Mesodermal cell (in vitro differentiated cells): ENCODE data around the gene ATP11B.
"Not testable (repeated sequence)": the region's sequence is repeated elsewhere in the genome, so short reads cannot be mapped to it uniquely, and the experiment has no call there.

Experiments
- H3K27ac ChIP-seq: 2 replicates; pipeline ENCODE4 v1.7.0; 2013; ENCODE audit warnings: mild to moderate bottlenecking, low read depth, low read length, moderate library complexity; ENCODE audit not compliant: severe bottlenecking
- H3K36me3 ChIP-seq: 2 replicates; pipeline ENCODE4 v1.7.1; 2013; ENCODE audit warnings: mild to moderate bottlenecking, low read length, moderate library complexity; ENCODE audit not compliant: control insufficient read depth, insufficient read depth
- H3K4me1 ChIP-seq: one replicate; pipeline ENCODE4 v1.7.1; 2013; ENCODE audit warnings: mild to moderate bottlenecking, low read length; ENCODE audit not compliant: insufficient read depth, control insufficient read depth, poor library complexity, severe bottlenecking
- H3K4me3 ChIP-seq: 2 replicates; pipeline ENCODE4 v1.7.0; 2013; ENCODE audit warnings: low read length, control low read depth, mild to moderate bottlenecking; ENCODE audit not compliant: insufficient read depth, poor library complexity, severe bottlenecking; ENCODE audit errors: extremely low read depth
- H3K9me3 ChIP-seq: 2 replicates; pipeline ENCODE4 v1.7.1; 2013; ENCODE audit warnings: mild to moderate bottlenecking, low read length, moderate library complexity; ENCODE audit not compliant: control insufficient read depth
- WGBS, 2 experiments: methylation state at CpG; one replicate each; pipeline ENCODE4 v1.1.5; 2013; ENCODE audit warnings: missing lambda C conversion rate in 2 of 2; ENCODE audit not compliant: insufficient coverage in 2 of 2; 5-methylcytosine and 5-hydroxymethylcytosine counted together

ATP11B gene

DNA sequence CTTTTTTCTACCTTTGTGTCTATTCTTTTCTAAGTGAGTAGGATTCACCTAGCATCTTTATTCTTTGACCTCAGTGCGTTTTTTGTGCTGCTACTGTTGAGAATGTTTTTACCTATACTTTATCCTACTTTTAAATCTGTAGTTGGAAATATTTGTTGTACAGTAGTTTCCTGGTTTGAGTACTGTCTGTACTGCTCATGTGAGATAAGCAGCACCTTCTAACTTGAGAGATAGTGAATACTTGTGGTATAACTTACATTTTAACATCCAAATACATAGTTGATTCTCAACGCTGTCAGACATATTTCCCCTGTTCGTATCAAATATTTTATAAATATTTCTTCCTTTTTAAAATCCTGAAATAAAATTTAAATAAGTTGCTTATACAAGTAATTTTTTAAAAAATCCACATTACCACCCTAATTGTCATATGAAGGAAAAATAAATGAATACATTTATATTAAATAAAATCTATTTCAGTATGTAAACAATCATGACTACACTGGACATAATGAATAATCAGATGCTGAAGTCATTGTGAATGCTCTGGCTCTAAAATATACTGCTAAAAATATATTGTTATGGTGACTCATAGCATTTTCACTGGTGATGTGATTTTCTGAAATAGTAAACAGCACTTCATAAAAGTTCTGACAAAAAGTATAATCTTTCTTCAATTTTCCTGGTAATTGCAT is 17.4 kb downstream of the ATP11B start:
- H3K36me3 ChIP-seq: no peaks in the 10 kb centered on the region
- no peak overlapping the region for H3K27ac ChIP-seq
- H3K9me3 ChIP-seq: no peaks in the 10 kb centered on the region
- no peak overlapping the region for H3K4me3 ChIP-seq
- no CpG with 5 or more reads among the region's 3 CpGs for WGBS, 2 experiments
- no peaks in the 10 kb centered on the region for H3K4me1 ChIP-seq

DNA sequence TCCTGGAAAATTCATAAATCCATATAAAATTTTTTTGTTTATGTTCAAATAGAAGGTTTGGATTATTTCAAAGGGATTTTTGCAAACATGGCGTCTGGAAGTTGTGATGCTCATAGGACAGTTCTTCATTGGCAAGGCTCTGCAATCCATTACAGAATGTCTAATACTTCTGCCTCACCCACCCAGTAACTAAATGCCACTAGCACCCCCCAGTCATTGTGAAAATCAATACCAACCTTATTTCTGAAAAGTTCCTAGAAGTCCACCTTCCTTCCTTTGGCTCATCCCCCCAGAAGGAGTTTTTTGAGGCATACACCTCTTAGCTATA is 17.9 kb downstream of the ATP11B start:
- Histone ChIP-seq H3K36me3 (no peaks in the 10 kb centered on the region), H3K4me3 (no peak overlapping the region), H3K27ac (no peak overlapping the region), H3K4me1 (no peaks in the 10 kb centered on the region), H3K9me3 (no peaks in the 10 kb centered on the region)
- WGBS, 2 experiments: 80% methylated on average over 1 of the region's 1 CpG; no CpG with 5 or more reads in 1 of the 2 experiments

DNA sequence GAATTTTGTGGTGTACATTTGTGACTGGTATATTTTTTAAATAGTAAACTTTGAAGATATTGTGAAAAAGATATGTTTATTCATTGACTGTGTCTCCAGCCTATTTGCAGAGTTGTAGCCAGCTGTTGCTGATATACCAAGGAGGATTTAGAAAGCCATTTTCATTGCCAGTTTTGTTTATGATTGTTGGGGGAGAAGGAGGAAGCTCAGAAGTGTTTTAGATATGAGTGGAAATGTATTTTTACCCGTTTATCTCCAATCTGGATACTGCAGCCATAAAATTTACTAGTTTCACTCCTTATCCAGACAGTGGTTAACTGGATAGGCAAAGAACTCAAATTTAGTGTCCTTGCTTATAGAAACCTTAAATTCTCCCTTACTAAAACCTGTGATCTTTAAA is 18.8 kb downstream of the ATP11B start:
- Histone ChIP-seq H3K9me3 (no peaks in the 10 kb centered on the region), H3K4me1 (no peaks in the 10 kb centered on the region), H3K27ac (no peak overlapping the region), H3K36me3 (no peaks in the 10 kb centered on the region), H3K4me3 (no peak overlapping the region)
- no CpG with 5 or more reads among the region's 1 CpG for WGBS, 2 experiments

DNA sequence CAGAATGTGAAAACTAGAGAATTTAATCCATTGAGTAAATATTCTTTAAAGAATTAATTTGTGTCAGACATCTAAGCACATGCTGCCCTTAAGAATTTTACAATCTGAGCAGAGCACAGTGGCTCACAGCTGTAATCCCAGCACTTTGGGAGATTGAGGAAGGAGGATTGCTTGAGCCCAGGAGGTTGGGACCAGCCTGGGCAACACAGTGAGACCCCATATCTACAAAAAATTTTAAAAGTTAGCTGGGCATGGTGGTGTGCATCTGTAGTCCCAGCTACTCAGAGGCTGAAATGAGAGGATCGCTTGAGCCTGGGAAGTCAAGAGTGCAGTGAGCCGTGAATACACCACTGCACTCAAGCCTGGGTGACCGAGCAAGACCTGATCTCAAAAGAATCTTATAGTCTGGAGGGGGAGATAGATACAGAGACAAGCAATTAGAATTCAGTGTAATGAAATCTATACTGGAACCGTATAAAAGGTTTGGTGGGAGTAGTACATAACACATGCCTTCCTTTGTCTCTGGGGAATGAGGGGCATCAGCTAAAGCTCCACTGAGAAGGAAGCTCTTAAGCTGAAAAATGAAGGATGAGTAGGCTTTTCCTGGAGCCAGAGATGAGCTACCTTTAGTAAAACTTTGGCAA is 21.2 kb downstream of the ATP11B start:
- Histone ChIP-seq H3K9me3 (no peaks in the 10 kb centered on the region), H3K4me3 (no peak overlapping the region), H3K4me1 (no peaks in the 10 kb centered on the region), H3K27ac (no peak overlapping the region), H3K36me3 (no peaks in the 10 kb centered on the region)
- 86 to 92% methylated on average over 1 to 4 of the region's 4 CpGs for WGBS, 2 experiments

DNA sequence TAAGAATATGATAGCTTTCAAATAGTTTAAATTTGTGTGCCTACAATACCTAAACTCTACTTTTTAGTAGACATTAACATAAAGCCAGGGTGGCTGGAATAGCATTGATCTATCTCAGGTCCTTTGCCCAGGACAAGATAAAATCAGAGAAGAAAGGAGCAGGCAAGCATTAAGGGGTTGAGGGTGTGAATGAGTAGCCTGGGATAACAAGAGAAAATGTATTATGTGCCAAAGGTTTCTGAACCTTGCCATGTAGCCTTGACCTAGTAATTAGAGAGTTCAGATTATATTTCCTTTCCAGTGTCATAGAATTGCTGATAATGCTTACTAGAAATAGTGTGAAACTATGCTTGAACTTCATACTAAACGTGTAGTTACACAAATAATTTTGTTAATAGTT is 22.9 kb downstream of the ATP11B start:
- H3K36me3 ChIP-seq: peaks cover 3% of the 10 kb centered on the region
- no peaks in the 10 kb centered on the region for H3K9me3 ChIP-seq
- WGBS, 2 experiments: no CpG with 5 or more reads among the region's 1 CpG
- no peaks in the 10 kb centered on the region for H3K4me1 ChIP-seq
- no peak overlapping the region for H3K4me3 ChIP-seq
- H3K27ac ChIP-seq: no peak overlapping the region

DNA sequence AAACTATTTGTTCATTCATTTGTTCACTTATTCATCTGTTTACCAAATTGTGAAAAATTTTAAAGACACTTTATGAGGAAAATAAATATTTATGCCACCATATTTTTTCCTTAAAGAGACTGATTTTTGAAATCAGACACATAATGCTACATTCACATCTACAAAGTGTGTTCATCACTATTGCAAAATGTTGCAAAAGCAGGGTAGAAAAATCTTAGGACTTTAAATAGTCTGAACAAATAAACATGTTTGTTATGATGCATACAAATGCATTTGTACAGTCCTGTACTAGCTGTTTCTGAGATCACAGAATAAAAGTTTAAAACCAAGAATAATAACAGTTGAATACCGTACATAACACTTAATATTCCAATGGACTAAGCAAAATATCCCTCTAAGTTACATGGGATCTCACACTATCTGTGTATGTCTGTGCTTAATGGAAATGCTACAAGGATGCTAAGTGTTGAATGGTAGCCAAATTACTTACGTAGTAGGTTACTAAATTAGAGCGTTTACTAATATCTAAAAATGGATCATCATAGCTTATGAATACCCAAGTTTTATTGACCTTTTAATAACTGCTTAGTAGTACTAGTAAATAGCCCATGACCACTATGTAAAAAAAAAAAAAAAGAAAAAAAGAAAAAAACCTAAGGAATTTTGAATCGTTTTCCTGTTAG is 25.1 kb downstream of the ATP11B start:
- no CpG with 5 or more reads among the region's 4 CpGs for WGBS, 2 experiments
- Histone ChIP-seq H3K27ac (no peak overlapping the region), H3K9me3 (no peaks in the 10 kb centered on the region), H3K4me1 (no peaks in the 10 kb centered on the region), H3K4me3 (no peak overlapping the region), H3K36me3 (peaks cover 4% of the 10 kb centered on the region)

DNA sequence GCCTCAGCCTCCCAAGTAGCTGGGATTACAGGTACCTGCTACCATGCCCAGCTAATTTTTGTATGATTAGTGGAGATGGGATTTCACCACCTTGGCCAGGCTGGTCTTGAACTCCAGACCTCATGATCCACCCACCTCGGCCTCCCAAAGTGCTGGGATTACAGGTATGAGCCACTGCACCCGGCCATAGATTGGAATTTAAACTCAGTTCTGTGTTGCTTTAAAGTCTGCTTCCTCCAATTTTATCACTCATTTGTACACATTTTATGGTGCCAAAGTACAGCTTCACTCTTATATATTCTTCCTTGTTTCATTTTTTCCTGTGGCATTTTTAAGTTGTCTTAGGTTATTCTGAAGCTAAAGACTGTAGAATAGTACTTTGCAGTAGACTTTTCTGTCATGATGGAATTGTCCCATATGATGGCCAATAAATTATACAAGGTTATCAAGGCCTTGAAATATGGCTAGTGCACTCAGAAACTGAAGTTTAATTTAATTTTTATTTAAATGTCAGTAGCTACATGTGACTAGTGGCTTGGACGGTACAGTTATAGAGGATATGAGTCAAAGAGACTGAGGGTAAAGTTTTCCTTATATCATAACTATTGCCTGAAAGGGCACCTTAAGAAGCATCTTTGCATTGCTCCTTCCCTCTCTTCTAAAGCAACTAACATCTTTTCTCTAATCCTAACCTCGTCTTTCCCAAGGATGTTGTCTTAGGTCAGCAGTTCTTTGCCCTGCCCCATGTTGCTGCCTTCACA is 28.1 kb downstream of the ATP11B start:
- Histone ChIP-seq H3K36me3 (peaks cover 4% of the 10 kb centered on the region), H3K27ac (no peak overlapping the region), H3K4me1 (no peaks in the 10 kb centered on the region), H3K9me3 (no peaks in the 10 kb centered on the region), H3K4me3 (no peak overlapping the region)
- 90 to 100% methylated on average over 2 to 3 of the region's 4 CpGs for WGBS, 2 experiments

DNA sequence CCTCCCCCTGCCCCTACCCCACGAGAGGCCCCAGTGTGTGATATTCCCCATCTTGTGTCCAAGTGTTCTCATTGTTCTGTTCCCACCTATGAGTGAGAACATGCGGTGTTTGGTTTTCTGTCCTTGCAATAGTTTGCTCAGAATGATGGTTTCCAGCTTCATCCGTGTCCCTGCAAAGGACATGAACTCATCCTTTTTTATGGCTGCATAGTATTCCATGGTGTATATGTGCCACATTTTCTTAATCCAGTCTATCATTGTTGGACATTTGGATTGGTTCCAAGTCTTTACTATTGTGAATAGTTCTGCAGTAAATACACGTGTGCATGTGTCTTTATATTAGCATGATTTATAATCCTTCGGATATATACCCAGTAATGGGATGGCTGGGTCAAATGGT is 29.0 kb downstream of the ATP11B start:
- WGBS, 2 experiments: 100% methylated on average over 1 of the region's 5 CpGs; no CpG with 5 or more reads in 1 of the 2 experiments

DNA sequence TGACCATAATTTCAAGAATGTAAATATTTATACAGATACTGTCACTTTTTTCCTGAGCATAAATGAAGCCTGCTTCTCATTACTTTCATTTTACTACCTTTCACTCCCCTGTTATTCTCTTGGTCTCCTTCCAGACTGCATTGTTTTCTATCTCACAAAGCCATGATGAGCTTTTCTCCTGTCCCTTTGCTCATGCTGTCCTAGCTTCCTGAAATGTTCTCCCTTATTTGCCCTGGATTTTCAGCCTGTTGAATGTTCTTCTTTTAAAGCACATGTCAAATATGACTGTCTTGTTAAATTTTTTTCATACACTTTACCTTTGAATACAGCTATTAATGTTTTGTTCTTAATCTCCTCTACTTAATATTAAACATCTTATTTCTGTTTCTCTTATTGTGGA is 31.7 kb downstream of the ATP11B start:
- no peak overlapping the region for H3K4me3 ChIP-seq
- H3K4me1 ChIP-seq: no peaks in the 10 kb centered on the region
- H3K27ac ChIP-seq: no peak overlapping the region
- peaks cover 4% of the 10 kb centered on the region for H3K36me3 ChIP-seq
- H3K9me3 ChIP-seq: no peaks in the 10 kb centered on the region

More for the DNA sequence above, 29.0 kb downstream of the ATP11B start:
- H3K36me3 ChIP-seq, H3K27ac ChIP-seq, H3K9me3 ChIP-seq, H3K4me3 ChIP-seq, H3K4me1 ChIP-seq: not testable (repeated sequence)

DNA sequence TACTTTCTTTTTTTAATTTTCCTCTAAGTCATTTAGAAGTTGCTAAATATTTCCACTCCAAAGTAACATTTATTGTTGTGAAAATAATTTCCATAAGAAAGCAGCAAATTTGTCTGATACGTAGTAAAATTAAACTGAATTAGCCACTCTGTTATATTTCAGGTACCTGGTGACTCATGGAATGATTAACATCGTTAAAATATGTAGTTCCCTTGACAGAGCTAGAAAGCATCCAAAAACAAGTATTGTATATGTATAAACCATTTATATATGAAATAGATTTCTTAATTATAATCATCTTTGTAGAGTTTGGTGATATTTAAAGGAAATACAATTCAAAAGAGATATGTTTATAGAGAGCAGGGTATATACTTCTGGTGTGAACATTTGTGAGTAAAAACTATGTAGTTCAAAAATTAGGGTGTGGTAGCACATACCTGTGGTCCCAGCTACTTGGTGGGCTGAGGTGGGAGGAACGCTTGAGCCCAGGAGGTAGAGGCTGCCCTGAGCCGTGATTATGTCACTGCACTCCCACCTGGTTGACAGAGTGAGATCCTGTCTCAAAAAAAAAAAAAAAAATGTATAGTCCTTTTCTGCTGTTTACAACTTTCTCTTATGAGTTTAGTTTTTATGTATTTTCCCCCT is 36.6 kb downstream of the ATP11B start:
- Histone ChIP-seq H3K36me3 (no peaks in the 10 kb centered on the region), H3K9me3 (no peaks in the 10 kb centered on the region), H3K4me3 (no peak overlapping the region), H3K27ac (no peak overlapping the region), H3K4me1 (no peaks in the 10 kb centered on the region)
- 100% methylated on average over 1 of the region's 4 CpGs for WGBS, 2 experiments
